Measurements from ENCODE around the gene GP1BB.

The GP1BB gene

GRCh38 chr22:19757985-19758895, 34.9 kb downstream of the GP1BB start:
- H2AFZ ChIP-seq (ENCODE audit: low read depth, low read length) = no peak overlapping the region
- no peak overlapping the region for H3K4me3 ChIP-seq (ENCODE audit: low read length)
- H3K27me3 ChIP-seq (ENCODE audit: insufficient read depth, low read length) = peaks cover 90% of the 10 kb centered on the region
- H3K4me1 ChIP-seq (ENCODE audit: insufficient read depth, low read length) = peaks cover 7% of the 10 kb centered on the region
- H3K36me3 ChIP-seq (ENCODE audit: insufficient read depth, low read length) = no peaks in the 10 kb centered on the region
- peaks cover 2% of the 10 kb centered on the region for H3K9me3 ChIP-seq (ENCODE audit: low read length)

DNA sequence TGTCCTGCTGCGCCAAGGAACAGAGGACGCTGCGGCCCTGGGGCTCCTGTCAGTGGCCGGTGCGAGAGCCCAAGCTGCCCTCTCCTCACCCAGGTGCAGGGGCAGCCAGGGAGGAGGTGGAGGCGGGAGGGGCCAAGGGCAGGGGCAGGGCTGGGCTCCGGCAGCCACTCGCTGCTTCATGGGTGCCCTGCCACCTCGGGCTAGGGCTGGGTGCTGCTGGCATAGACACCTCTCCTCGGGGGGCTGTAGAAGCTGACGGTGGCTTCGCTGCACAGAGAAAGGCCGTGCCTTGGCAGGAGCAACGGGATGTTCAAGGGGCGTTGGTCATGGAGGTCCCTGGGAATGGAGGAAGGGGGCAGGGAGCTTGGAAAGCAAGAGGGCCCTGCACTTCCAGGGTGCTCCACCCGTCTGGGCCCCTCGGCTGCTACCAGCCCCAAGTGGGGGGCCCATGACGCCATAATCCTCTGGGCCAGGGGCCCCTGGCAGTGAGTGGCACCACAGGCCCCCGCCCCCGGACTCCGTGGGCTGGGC, 35.6 kb downstream of the GP1BB start:
- Histone ChIP-seq H3K27me3 (ENCODE audit: insufficient read depth, low read length) (peaks cover 90% of the 10 kb centered on the region), H3K36me3 (ENCODE audit: insufficient read depth, low read length) (no peaks in the 10 kb centered on the region), H2AFZ (ENCODE audit: low read depth, low read length) (no peak overlapping the region), H3K4me1 (ENCODE audit: insufficient read depth, low read length) (peaks cover 7% of the 10 kb centered on the region), H3K9me3 (ENCODE audit: low read length) (peaks cover 10% of the 10 kb centered on the region), H3K4me3 (ENCODE audit: low read length) (no peak overlapping the region)

DNA sequence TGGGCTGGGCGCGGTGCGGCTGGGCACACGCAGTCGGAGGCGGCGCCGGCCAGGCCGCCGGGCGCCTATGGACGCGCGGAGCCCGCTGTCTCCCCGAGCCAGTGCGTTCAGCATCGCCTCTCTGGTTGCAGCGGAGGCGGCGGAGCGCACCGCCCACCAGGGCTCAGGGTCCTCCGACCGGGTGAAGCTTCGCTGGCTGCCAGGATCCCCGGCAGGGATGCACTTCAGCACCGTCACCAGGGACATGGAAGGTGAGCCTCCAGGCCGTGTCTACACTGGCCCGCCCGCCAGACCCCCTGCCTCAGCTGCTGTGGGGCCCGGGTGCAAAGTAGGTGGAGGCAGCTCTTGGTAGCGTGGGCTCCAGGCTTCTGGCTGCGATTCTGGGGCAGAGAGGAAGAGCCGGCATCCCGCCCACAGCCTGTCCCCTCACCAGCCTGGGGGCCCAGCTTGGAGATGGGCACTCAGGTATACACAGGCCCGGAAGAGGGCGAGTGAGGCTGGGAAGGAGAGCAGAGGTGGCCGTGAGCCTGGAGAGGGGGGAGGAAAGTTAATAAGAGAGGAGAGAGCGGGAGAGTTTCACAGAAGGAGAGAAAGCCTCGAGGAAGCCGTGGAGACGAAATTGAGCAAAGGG, 36.2 kb downstream of the GP1BB start:
- no peak overlapping the region for H2AFZ ChIP-seq (ENCODE audit: low read depth, low read length)

DNA sequence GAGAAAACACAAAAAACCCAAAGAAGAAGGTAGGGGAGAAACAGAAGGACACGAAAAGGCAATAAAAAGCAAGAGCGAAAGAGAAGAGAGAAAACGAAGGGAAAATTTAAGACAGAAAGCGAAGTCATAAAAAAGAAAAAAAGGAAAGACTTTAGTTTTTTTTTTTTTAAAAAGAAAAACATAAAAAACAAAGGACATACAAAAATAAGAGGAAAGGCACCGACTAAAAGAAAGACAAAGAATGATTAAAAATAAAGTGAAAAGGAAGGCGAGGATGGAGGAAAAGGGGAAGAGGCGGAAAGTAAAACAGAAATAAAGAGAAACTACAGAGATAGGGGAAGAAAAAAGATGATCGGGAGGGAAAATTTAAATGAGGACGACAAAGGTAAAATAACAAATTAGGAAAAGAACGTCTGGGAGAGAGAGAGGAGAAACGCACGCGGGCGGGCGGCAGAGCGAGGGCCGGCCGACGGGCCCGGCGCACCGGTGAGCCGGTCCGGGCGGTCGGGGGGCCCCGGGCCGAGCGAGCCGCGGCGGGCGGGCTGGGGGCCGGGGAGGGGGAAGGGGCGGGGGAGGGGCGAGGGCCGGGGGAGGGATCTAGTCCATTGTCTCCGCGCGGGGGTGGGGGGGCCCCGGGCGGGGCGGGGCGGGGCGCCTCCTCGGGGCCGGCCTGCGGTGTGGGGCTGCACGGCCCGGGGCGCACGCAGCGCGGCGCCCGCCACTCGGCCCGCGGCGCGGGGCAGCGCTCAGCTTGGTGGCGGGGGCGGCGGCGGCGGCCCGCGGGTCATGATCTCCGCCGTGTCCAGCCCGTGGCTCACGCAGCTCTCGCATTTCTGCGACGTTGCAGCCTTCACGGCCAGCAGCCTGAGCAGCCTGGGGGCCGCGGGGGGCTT, 37.0 kb downstream of the GP1BB start, which contains the start of gene TBX1:
TSS of gene TBX1 (plus strand) at position 721 of the 893 bp plus-strand sequence. CDS start at position 787, 66 bp downstream.
- peaks cover 90% of the 10 kb centered on the region for H3K27me3 ChIP-seq (ENCODE audit: insufficient read depth, low read length)
- no peaks in the 10 kb centered on the region for H3K36me3 ChIP-seq (ENCODE audit: insufficient read depth, low read length)
- H3K4me1 ChIP-seq (ENCODE audit: insufficient read depth, low read length) = peaks cover 6% of the 10 kb centered on the region
- no peak within 1 kb of the TSS for H3K4me3 ChIP-seq (ENCODE audit: low read length)
- H3K9me3 ChIP-seq (ENCODE audit: low read length) = peaks cover 11% of the 10 kb centered on the region
- no peak within 1 kb of the TSS for H2AFZ ChIP-seq (ENCODE audit: low read depth, low read length)

More for the DNA sequence above, 36.2 kb downstream of the GP1BB start:
- H3K4me1 ChIP-seq (ENCODE audit: insufficient read depth, low read length) = peaks cover 7% of the 10 kb centered on the region
- H3K27me3 ChIP-seq (ENCODE audit: insufficient read depth, low read length) = peaks cover 90% of the 10 kb centered on the region
- no peak overlapping the region for H3K4me3 ChIP-seq (ENCODE audit: low read length)
- H3K9me3 ChIP-seq (ENCODE audit: low read length) = peaks cover 11% of the 10 kb centered on the region
- no peaks in the 10 kb centered on the region for H3K36me3 ChIP-seq (ENCODE audit: insufficient read depth, low read length)

- peaks cover 88% of the 10 kb centered on the region for H3K27me3 ChIP-seq (ENCODE audit: insufficient read depth, low read length)
- no peak overlapping the region for H3K4me3 ChIP-seq (ENCODE audit: low read length)
- H2AFZ ChIP-seq (ENCODE audit: low read depth, low read length) = no peak overlapping the region
- no peaks in the 10 kb centered on the region for H3K36me3 ChIP-seq (ENCODE audit: insufficient read depth, low read length)
- peaks cover 3% of the 10 kb centered on the region for H3K4me1 ChIP-seq (ENCODE audit: insufficient read depth, low read length)
- peaks cover 11% of the 10 kb centered on the region for H3K9me3 ChIP-seq (ENCODE audit: low read length)
Observed at GRCh38 chr22:19760951-19761724, 37.8 kb downstream of the GP1BB start.

DNA sequence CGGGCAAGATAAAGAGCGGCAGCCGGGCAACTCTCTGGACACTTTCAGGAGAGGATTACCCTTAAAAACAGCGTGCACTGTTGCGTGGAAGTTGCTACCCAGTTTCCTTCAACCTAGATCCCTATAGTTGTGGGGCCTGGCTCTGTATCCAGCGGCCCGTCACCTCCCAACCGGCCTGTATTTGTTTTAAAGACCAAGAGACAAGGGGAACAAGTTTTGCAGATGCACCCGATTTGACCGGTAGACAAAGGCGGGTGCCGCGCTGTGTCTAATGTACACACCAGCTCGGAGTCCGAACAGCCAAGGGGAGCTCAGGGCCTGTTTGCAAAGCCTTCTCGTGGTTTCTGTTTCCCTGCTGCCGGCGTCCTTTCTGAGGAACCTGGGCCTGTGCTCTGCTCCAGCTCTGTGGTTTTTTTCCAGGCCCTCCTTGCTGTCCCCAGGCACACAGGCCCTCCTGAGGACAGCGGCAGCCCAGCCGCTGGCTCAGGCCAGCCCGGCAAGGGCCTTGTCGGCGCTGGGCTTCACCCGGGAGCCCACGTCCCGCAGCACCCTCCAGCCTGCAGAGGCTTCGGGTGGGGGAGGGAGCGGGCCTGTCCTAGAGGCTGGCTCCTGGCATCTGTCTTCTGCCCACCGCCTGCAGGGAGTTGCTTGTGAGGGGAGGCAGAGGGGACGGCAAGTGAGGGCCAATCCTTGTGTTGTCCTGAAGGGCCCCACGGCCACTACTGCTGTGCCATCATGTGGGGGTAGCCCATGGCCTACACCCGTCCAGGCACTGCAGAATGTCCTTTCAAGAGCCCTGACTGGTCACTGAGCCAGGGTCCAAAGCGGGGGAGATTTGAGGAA, 38.6 kb downstream of the GP1BB start:
- Histone ChIP-seq H2AFZ (ENCODE audit: low read depth, low read length) (no peak overlapping the region), H3K27me3 (ENCODE audit: insufficient read depth, low read length) (peaks cover 88% of the 10 kb centered on the region), H3K4me1 (ENCODE audit: insufficient read depth, low read length) (peaks cover 3% of the 10 kb centered on the region), H3K36me3 (ENCODE audit: insufficient read depth, low read length) (no peaks in the 10 kb centered on the region), H3K9me3 (ENCODE audit: low read length) (peaks cover 11% of the 10 kb centered on the region), H3K4me3 (ENCODE audit: low read length) (no peak overlapping the region)

- Histone ChIP-seq H3K4me3 (ENCODE audit: low read length) (no peak overlapping the region), H3K9me3 (ENCODE audit: low read length) (peaks cover 11% of the 10 kb centered on the region), H3K4me1 (ENCODE audit: insufficient read depth, low read length) (peaks cover 7% of the 10 kb centered on the region), H3K36me3 (ENCODE audit: insufficient read depth, low read length) (no peaks in the 10 kb centered on the region), H2AFZ (ENCODE audit: low read depth, low read length) (no peak overlapping the region), H3K27me3 (ENCODE audit: insufficient read depth, low read length) (peaks cover 88% of the 10 kb centered on the region)
Observed at GRCh38 chr22:19762568-19763457, 39.5 kb downstream of the GP1BB start.

GRCh38 chr22:19763458-19764298, 40.3 kb downstream of the GP1BB start:
- Histone ChIP-seq H3K4me1 (ENCODE audit: insufficient read depth, low read length) (peaks cover 9% of the 10 kb centered on the region), H2AFZ (ENCODE audit: low read depth, low read length) (no peak overlapping the region), H3K9me3 (ENCODE audit: low read length) (peaks cover 11% of the 10 kb centered on the region), H3K36me3 (ENCODE audit: insufficient read depth, low read length) (no peaks in the 10 kb centered on the region), H3K27me3 (ENCODE audit: insufficient read depth, low read length) (peaks cover 88% of the 10 kb centered on the region), H3K4me3 (ENCODE audit: low read length) (no peak overlapping the region)

- Histone ChIP-seq H2AFZ (ENCODE audit: low read depth, low read length) (no peak overlapping the region), H3K27me3 (ENCODE audit: insufficient read depth, low read length) (peaks cover 87% of the 10 kb centered on the region), H3K9me3 (ENCODE audit: low read length) (peaks cover 11% of the 10 kb centered on the region), H3K36me3 (ENCODE audit: insufficient read depth, low read length) (no peaks in the 10 kb centered on the region), H3K4me3 (ENCODE audit: low read length) (no peak overlapping the region), H3K4me1 (ENCODE audit: insufficient read depth, low read length) (peaks cover 9% of the 10 kb centered on the region)
Observed at GRCh38 chr22:19764299-19764593, 40.9 kb downstream of the GP1BB start.

- peaks cover 11% of the 10 kb centered on the region for H3K9me3 ChIP-seq (ENCODE audit: low read length)
- H3K4me1 ChIP-seq (ENCODE audit: insufficient read depth, low read length) = peaks cover 9% of the 10 kb centered on the region
- H3K27me3 ChIP-seq (ENCODE audit: insufficient read depth, low read length) = peaks cover 87% of the 10 kb centered on the region
- no peak overlapping the region for H2AFZ ChIP-seq (ENCODE audit: low read depth, low read length)
- H3K4me3 ChIP-seq (ENCODE audit: low read length) = no peak overlapping the region
- H3K36me3 ChIP-seq (ENCODE audit: insufficient read depth, low read length) = no peaks in the 10 kb centered on the region
Observed at GRCh38 chr22:19764636-19765476, 41.5 kb downstream of the GP1BB start.
